PC-9 (cell line): Measurements from ENCODE around the gene TTC39A. TPM values are rescaled to one million over a fixed set of nuclear protein-coding genes. Genes with fewer than 3 reads are reported as not detected.
A peak's percentile ranks its signal among the peaks of the same experiment; 100 is the strongest.

Experiments
- Bru-seq: library from RNA; stranded (reverse); fragments of 400-500 nt; gene quantifications from one replicate; lab custom pipeline; 2021; lab: Mats Ljungman, UMichigan
- BruChase-seq, 2 experiments: library from RNA; stranded (reverse); fragments of 400-500 nt; gene quantifications; one replicate each; lab custom pipeline; 2021; lab: Mats Ljungman, UMichigan
- BruUV-seq: library from RNA; stranded (reverse); fragments of 400-500 nt; replicated peaks from 2 replicates; lab custom pipeline; 2021; lab: Mats Ljungman, UMichigan
- CTCF ChIA-PET: fragments of 300-600 bp; sonication (Branson Sonifier 250); formaldehyde crosslinking; loops from one replicate; lab custom pipeline; 2022; ENCODE audit warnings: antibody characterized with exemption; lab: Charles Lee
- POLR2A ChIA-PET: fragments of 300-600 bp; sonication (Branson Sonifier 250); formaldehyde crosslinking; loops from one replicate; lab custom pipeline; 2022; ENCODE audit warnings: antibody characterized with exemption; ENCODE audit not compliant: unreplicated experiment; lab: Charles Lee
- DNase-seq, 2 experiments: peaks; one replicate each; pipeline versions ENCODE4 v3.0.0 to v3.0.0-alpha.2; 2015 to 2022; ENCODE audit warnings: mixed read lengths in 1 of 2
- H2AFZ ChIP-seq: fragments of 200-600 bp; sonication (generic); 2 replicates; pipeline ENCODE4 v1.8.1; 2017; ENCODE audit warnings: antibody characterized with exemption
- H3F3A ChIP-seq: fragments of 200-600 bp; sonication (generic); 2 replicates; pipeline ENCODE4 v1.8.1; 2017; ENCODE audit warnings: antibody characterized with exemption, mild to moderate bottlenecking, low read depth; ENCODE audit not compliant: insufficient read depth
- H3K27ac ChIP-seq: fragments of 200-600 bp; sonication (generic); 2 replicates; pipeline ENCODE4 v1.6.1; 2016; ENCODE audit warnings: mixed run types
- H3K27me3 ChIP-seq: fragments of 200-600 bp; sonication (generic); 2 replicates; pipeline ENCODE4 v1.6.1; 2016; ENCODE audit warnings: low read depth, mixed run types; ENCODE audit not compliant: insufficient read depth
- H3K36me3 ChIP-seq: fragments of 200-600 bp; sonication (generic); 2 replicates; pipeline ENCODE4 v1.6.1; 2016; ENCODE audit warnings: low read depth, mixed run types
- H3K4me1 ChIP-seq: fragments of 200-600 bp; sonication (generic); replicated peaks from 2 replicates; pipeline ENCODE4 v1.6.1; 2016; ENCODE audit warnings: mixed run types; ENCODE audit not compliant: insufficient read depth
- H3K4me2 ChIP-seq: fragments of 200-600 bp; sonication (generic); 2 replicates; pipeline ENCODE4 v1.6.1; 2017; ENCODE audit warnings: mixed run types
- H3K4me3 ChIP-seq: fragments of 200-600 bp; sonication (generic); 2 replicates; pipeline ENCODE4 v1.6.1; 2016; ENCODE audit warnings: mixed run types
- H3K79me2 ChIP-seq: fragments of 200-600 bp; sonication (generic); 2 replicates; pipeline ENCODE4 v1.6.1; 2017; ENCODE audit warnings: low read depth, mixed run types
- H3K9me2 ChIP-seq: fragments of 200-600 bp; sonication (generic); 2 replicates; pipeline ENCODE4 v1.8.1; 2017; ENCODE audit warnings: mild to moderate bottlenecking; ENCODE audit not compliant: insufficient read depth
- H3K9me3 ChIP-seq: fragments of 200-600 bp; sonication (generic); 2 replicates; pipeline ENCODE4 v1.8.1; 2016; ENCODE audit warnings: low read depth; ENCODE audit not compliant: insufficient read depth
- H4K20me1 ChIP-seq: fragments of 200-600 bp; sonication (generic); 2 replicates; pipeline ENCODE4 v1.8.1; 2017; ENCODE audit not compliant: insufficient read depth
- CTCF ChIP-seq: fragments of 200-600 bp; sonication (generic); conservative IDR thresholded peaks from 2 replicates; pipeline ENCODE4 v1.6.1; 2017; ENCODE audit warnings: mixed run types, antibody characterized with exemption, mild to moderate bottlenecking, moderate library complexity
- EZH2 ChIP-seq: fragments of 200-600 bp; sonication (generic); IDR thresholded peaks from 2 replicates; pipeline ENCODE4 v1.8.0; 2017; ENCODE audit warnings: antibody characterized with exemption, low read depth
- intact Hi-C: fragments of 100-400 bp; cut with micrococcal nuclease; formaldehyde crosslinking; loops from one replicate; pipeline ENCODE4 v1.10.0; 2022; ENCODE audit not compliant: unreplicated experiment
- long read RNA-seq: library from polyadenylated mRNA; stranded (forward); transcript quantifications from one replicate; pipeline ENCODE4 v2.0.0, GENCODE V29; 2022
- total RNA-seq: library from RNA; stranded (reverse); gene quantifications from 2 replicates; pipeline ENCODE4 v1.2.3, GENCODE V29; 2021

Gene TTC39A
- total RNA-seq (7.3 and 10.4 TPM in 2 replicates), Bru-seq, nascent RNA (percentile 35 among the genes with signal in this experiment), BruChase-seq, experiment 1, labeled RNA remaining after a 2-hour chase (percentile 34 among the genes with signal in this experiment), BruChase-seq, experiment 2, labeled RNA remaining after a 6-hour chase (percentile 38 among the genes with signal in this experiment)
- long read RNA-seq, partial matches to known transcripts, result 0 of 8 reads
- long read RNA-seq, other reads (novel, unspliced or antisense), result 7 of 8 reads

- H3K36me3 ChIP-seq, result no peaks in the 10 kb centered on the region
- H3K4me2 ChIP-seq, result peak within 1 kb of the TSS; percentile 100
- no peaks in the 10 kb centered on the region for H3K9me2 ChIP-seq
- BruUV-seq, result no TSS peak
- H3K4me1 ChIP-seq, result peaks cover 27% of the 10 kb centered on the region
- H3K4me3 ChIP-seq, result peak within 1 kb of the TSS; percentile 76
- peak in 1 of 2 experiments; percentile 36 for DNase-seq
- H3K27me3 ChIP-seq, result no peaks in the 10 kb centered on the region
- CTCF ChIA-PET, result no interaction called here
- H3F3A ChIP-seq, result peaks cover 21% of the 10 kb centered on the region; the same call in 1 of the 2 replicates
- peak within 1 kb of the TSS; percentile 90 for H2AFZ ChIP-seq
- peak within 1 kb of the TSS; percentile 61 for H3K27ac ChIP-seq
- POLR2A ChIA-PET, result interaction anchor here (0.6 kb wide), 1 partner anchor 96 kb away, joined by 4 read pairs; no protein-coding TSS in a partner anchor
- H4K20me1 ChIP-seq, result no peaks in the 10 kb centered on the region
- intact Hi-C loops, result no loop called here
- no peaks in the 10 kb centered on the region for H3K9me3 ChIP-seq
- H3K79me2 ChIP-seq, result no peaks in the 10 kb centered on the region
- TF ChIP-seq EZH2 (no peak), CTCF (no peak)
Observed at GRCh38 chr1:51330331-51331201, at the start of gene TTC39A. Gene TTC39A (minus strand): TSS chr1:51330562. CDS start chr1:51330477, 85 bp downstream.

DNA sequence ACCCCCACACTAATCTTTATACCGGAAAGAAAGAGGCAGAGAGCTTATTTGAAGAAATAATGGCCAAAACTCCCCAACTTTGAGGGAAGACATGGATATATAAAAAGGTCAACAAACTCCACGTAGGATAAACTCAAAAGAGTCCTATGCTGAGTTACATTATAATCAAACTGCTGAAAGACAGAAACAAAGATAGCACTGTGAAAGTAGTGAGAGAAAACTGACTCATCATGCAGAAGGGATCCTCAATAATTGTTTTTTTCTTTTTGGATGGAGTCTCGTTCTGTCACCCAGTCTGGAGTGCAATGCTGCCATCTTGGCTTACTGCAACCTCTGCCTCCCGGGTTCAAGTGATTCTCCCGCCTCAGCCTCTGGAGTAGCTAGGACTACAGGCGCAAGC is 48.5 kb upstream of the TTC39A start:
- ChIA-PET POLR2A (no interaction called here), CTCF (no interaction called here)
- no peak for DNase-seq
- no TSS peak for BruUV-seq
- Histone ChIP-seq H3K36me3 (peaks cover 5% of the 10 kb centered on the region; the same call in 1 of the 2 replicates), H3K4me3 (no peak overlapping the region), H3K4me1 (no peaks in the 10 kb centered on the region), H3K9me3 (no peaks in the 10 kb centered on the region), H3K4me2 (no peak overlapping the region), H3K9me2 (no peaks in the 10 kb centered on the region), H3F3A (peaks cover 4% of the 10 kb centered on the region; the same call in 1 of the 2 replicates), H2AFZ (no peak overlapping the region), H4K20me1 (0 out of 2 replicates have a peak, but pooled peaks cover 3% of the 10 kb centered on the region), H3K27me3 (no peaks in the 10 kb centered on the region), H3K79me2 (no peaks in the 10 kb centered on the region), H3K27ac (no peak overlapping the region)
- intact Hi-C loops, result no loop called here
- TF ChIP-seq EZH2 (no peak), CTCF (no peak)

GRCh38 chr1:51373898-51374297 is 43.5 kb upstream of the TTC39A start:
- Histone ChIP-seq H3K4me1 (no peaks in the 10 kb centered on the region), H3F3A (0 out of 2 replicates have a peak, but pooled peaks cover 4% of the 10 kb centered on the region), H3K9me2 (no peaks in the 10 kb centered on the region), H3K4me3 (no peak overlapping the region), H3K36me3 (peaks cover 10% of the 10 kb centered on the region; the same call in 1 of the 2 replicates), H3K9me3 (no peaks in the 10 kb centered on the region), H2AFZ (no peak overlapping the region), H3K27me3 (no peaks in the 10 kb centered on the region), H4K20me1 (no peaks in the 10 kb centered on the region), H3K79me2 (no peaks in the 10 kb centered on the region), H3K4me2 (no peak overlapping the region), H3K27ac (no peak overlapping the region)
- DNase-seq, result no peak
- POLR2A ChIA-PET, result no interaction called here
- intact Hi-C loops, result no loop called here
- BruUV-seq, result no TSS peak
- no peak for TF ChIP-seq EZH2
- TF ChIP-seq CTCF, result no peak
- CTCF ChIA-PET, result interaction anchor here (0.7 kb wide), 1 partner anchor 1101 kb away, joined by 6 read pairs; no protein-coding TSS in a partner anchor
